ENCODE data around the gene ST3GAL6.
"Not testable (repeated sequence)": the region's sequence is repeated elsewhere in the genome, so short reads cannot be mapped to it uniquely, and the experiment has no call there.

The ST3GAL6 gene

DNA sequence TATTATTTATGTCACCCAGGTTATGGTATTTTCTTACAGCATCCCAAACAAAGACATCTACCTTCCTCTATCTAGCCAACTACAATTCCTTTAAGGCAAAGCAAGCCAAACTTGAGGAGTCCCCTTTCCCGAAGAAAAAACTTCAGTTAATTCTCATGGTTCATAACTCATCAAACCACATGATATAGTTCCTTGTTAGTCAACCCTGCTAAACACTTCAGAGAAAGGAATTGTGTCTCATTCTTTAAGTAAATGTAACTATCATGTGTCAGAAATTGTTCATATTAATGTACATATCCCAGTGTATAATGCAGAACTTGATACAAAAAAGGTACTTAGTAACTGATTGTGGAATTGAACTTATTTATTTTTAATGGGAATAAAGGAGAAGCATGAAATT is 44.4 kb downstream of the ST3GAL6 start:
- no peak for DNase-seq

DNA sequence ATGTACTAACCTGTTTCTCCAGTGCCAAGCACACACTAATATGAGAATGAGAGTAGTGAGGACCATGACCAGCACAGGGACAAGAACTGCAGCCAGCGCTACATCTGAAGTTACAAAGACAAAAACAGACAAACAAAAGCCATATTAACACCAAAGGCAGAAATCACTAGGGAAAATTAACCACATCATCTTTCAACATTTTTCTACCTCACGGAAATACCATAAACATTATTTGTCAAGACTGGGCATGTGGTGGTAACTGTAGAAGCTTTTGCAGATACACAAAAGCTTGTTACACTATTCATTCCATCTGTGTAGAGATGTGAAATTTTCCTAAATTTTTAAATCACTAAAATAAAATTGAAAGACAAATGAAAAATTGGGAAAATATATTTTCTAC is 44.9 kb downstream of the ST3GAL6 start:
- DNase-seq: no peak

- no peak for DNase-seq
Measured at GRCh38 chr3:98809557-98809956, 46.4 kb downstream of the ST3GAL6 start.

DNA sequence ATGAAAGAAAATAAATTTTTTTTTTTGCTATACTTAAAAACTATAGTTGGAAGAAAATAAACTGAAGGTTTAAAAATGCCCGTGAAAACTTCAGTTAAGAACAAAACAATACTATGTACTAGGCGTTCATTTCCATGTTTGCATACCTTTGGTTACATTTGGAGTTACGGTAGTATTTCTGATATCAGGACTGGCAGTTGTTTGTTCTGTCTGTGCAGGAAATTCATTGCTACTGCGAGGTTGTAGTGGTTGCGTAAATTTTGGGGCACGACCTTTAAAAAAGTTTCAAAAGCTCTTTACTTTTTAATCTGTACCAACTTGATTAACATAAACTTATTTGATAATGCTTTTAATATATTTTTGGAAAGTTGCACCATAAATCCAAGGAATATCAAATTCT is 47.9 kb downstream of the ST3GAL6 start:
- no peak for DNase-seq

- DNase-seq: peak; percentile 26
Measured at GRCh38 chr3:98812851-98813374, 49.8 kb downstream of the ST3GAL6 start.

GRCh38 chr3:98814817-98815420 is 51.8 kb downstream of the ST3GAL6 start:
- no peak for DNase-seq

GRCh38 chr3:98817547-98818041 is 54.5 kb downstream of the ST3GAL6 start:
- DNase-seq: no peak

GRCh38 chr3:98821063-98821462 is 57.9 kb downstream of the ST3GAL6 start:
- no peak for DNase-seq

- no peak for DNase-seq
Measured at GRCh38 chr3:98823791-98824190, 60.7 kb downstream of the ST3GAL6 start.

DNA sequence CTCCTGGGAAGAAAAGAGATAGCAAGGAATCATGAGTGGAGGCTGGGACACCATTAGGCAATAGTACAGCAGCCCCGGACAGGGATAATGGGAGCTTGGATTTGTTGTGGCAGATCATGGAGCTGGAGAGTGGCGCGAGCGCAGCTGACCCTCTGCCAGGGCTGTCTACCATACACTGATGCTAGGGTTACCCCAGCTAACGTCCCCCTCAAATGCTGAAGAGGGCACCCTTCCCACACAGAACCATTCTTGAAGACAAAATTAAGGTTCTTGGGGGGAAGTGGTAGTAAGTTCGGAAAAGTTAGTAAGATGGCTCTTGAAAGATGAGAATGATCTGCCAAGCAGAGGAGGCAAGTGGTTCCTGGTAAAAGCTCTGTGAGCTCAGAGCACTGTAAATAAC is 61.1 kb downstream of the ST3GAL6 start:
- no peak for DNase-seq

- DNase-seq: no peak
Measured at GRCh38 chr3:98826126-98826525, 63.0 kb downstream of the ST3GAL6 start.

DNA sequence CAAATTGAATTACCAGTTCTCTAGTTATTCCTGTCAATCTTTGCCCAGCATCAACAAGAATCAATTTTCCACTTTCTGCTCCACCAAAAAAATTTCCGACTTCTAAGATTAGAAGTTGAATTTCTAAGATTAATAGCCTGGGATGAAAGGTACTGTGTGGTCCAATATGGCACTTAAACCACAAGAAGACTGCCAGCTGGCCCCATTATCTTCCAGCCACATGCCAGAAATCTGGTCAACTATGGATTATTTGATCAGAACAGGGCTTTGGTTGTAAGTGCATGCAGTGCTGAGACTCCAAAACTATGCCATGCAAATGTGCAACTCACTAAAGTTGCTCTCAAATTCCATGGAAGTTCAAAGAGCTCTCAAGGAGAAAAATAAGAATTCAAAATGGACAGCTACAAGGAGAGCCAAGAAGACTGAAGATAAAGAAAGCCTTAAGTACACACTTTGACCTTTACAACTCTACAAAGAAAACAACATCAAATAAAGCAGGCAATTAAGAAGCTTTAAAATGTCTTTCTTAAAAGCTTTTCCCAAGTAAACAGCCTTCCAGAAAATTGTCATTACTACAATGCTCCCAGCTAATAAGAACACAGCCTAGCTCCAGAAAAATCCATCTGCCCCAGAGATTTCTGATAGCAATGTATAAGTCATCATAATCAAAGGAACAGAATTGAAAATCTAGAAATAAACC is 64.2 kb downstream of the ST3GAL6 start:
- no peak for DNase-seq

GRCh38 chr3:98829246-98829832 is 66.2 kb downstream of the ST3GAL6 start:
- no peak for DNase-seq

- not testable (repeated sequence) for DNase-seq
Measured at GRCh38 chr3:98831060-98831459, 67.9 kb downstream of the ST3GAL6 start.

- no peak for DNase-seq
Measured at GRCh38 chr3:98839846-98840245, 76.7 kb downstream of the ST3GAL6 start.

- DNase-seq: no peak
Measured at GRCh38 chr3:98843266-98843959, 80.3 kb downstream of the ST3GAL6 start.

Measured in NCI-H1417 treated with DMSO at 0.1 percent for 48 hours (cell line).